Measurements from ENCODE around the gene GPR153.
"Not testable (repeated sequence)": the region's sequence is repeated elsewhere in the genome, so short reads cannot be mapped to it uniquely, and the experiment has no call there.

GPR153 gene

DNA sequence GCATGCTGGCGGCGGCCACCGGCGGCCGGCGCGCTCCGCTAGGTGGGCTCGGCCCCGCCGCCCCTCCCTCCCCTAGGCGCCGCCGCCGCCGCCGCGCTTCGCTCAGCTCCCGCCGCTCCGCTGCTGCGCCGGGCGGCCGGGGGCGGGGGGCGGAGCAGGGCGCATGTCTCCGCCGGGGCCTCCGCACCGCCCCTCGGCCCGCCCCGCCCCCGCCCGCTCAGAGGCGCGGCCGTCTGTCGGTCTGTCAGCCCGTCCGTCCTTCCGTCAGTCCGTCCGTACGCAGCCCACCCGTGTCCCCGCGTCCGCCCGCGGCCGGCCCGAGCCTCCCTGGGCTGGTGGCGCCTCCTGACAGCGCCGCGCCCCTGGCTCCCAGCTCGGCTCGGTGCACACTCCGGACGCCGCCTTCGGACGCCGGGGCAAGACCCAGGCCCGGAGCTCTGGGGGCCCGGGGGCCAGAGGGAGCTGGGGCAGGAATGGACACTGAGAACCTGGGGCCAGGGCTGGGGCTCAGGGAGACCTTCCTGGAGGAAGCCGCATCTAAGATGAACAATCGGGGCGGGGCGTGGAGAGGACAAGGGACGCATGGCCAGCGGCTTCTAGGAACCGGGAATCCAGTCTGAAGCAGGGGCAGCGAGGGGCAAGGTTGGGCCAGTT, at the start of gene GPR153:
Gene GPR153 (minus strand): TSS at position 138 of the 654 bp plus-strand sequence. CDS start 6,193 bp downstream, outside the sequence.
- peak; percentile 73 for DNase-seq

DNA sequence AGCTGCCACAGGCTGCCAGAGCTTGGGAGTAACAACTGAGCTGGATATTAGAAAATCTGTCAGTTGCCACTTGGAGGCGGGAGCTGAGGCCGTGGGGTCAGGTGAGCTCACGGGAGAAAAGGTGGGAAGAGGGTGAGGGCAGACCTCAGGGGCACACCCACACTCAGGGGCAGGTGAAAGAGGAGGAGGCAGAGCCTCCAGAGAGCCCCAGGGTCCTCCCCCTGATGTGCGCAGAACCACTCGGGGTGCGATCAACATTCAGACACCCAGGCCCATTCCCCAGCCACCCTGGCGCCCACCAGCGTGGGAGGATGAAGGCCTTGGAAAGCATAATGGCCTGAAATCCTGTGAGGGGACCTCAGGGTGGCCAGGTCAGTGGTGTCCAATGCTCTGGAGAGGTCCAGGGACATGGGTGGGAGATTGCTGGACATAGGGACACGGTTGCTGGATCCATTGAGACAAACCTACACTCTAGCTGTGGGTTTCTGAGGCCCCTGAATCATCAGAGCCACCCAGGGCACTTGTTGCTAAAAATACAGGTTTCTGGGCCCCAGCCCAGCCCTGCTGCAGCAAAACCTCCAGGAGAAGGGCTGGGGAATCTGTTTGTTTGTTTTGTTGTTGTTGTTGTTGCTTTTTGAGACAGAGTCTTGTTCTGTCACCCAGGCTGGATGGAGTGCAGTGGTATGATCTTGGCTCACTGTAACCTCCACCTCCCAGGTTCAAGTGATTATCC, 49.4 kb upstream of the GPR153 start:
- no peak for DNase-seq

DNA sequence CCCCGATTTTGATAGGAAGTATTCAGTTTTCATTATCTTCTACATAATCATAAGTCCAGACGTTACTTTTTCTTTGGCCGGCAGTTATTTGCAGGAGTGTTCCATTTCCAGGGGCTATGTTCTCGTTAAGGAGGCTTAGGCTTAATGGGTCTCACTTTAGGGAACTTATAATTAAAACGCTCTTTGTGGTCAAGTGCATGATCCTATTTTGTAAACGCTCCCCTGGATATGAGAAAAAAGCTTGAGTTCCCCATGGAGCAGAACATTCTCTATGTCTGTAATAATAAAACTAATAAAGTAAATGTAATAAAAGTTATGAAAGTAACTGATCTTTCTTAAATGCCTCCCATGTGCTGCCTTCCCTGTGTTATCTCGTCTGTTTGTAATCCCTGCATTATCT, 48.7 kb upstream of the GPR153 start:
- no peak for DNase-seq

DNA sequence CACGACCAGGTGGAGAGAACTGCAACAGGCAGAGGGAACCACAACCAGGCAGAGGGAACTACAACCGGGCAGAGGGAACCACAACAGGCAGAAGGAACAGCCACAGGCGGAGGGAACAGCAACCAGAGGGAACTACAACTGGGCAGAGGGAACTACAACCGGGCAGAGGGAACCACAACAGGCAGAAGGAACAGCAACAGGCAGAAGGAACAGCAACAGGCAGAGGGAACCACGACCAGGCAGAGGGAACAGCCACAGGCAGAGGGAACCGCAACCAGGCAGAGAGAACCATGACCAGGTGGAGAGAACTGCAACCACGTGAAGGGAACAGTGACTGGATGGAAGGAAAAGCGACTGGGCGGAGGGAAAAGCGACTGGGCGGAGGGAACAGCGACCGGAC, 47.6 kb upstream of the GPR153 start:
- no peak for DNase-seq

DNA sequence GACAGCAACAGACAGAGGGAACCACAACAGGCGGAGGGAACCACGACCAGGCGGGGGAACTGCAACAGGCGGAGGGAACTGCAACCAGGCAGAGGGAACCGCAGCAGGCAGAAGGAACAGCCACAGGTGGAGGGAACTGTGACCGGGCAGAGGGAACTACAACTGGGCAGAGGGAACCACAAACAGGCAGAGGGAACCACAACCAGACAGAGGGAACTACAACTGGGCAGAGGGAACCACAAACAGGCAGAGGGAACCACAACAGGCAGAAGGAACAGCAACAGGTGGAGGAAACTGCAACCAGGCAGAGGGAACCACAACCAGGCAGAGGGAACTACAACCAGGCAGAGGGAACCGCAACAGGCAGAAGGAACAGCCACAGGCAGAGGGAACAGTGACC, 46.8 kb upstream of the GPR153 start:
- not testable (repeated sequence) for DNase-seq

DNA sequence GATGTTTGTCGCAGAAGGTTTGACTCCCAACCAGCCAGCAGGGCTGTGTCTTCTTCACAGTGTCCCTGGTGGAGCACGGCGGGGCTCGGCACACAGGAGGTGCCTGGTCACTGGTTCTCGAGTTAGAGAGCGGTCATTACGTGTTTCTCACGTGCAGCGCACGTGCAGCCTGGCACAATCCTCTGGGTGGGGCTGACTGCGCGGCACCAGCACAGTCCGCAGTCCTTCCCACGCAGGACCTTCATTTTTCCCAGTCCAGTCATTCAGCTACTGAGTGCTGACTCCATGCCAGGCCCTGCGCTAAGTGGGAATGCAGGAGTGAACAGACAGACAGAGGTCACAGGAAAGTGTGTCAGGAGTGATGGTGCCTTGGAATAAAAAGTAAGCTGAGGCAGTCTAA, 46.2 kb upstream of the GPR153 start:
- no peak for DNase-seq

DNA sequence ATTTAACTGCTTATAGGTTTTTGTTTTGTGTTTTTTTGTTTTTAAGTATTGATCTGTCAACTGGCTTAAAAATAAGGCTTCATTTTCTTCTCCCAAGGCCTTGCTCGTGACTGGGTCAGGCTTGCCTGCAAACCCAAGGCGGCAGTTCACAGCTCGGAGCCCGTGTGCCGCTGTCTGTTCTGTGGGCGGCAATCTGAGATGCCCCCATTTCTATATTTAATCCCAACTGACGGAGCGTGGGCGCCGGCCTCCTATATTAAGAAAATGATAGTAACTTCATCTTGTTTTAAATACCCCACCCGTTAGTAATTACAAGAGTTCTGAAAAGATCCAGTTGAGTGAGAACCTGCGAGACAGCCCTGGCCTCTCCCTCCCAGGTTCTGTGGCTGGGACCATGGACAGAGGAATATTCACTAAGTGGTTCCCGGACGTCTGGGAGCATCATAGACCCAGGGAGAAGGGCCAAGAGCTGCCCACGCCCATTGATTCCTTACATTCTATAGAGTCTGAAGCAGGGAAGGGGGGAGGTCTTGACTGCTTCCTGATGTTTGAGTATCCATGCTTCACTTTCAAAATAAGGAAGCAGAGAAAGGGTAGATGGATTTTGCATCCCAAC, 42.6 kb upstream of the GPR153 start:
- no peak for DNase-seq

DNA sequence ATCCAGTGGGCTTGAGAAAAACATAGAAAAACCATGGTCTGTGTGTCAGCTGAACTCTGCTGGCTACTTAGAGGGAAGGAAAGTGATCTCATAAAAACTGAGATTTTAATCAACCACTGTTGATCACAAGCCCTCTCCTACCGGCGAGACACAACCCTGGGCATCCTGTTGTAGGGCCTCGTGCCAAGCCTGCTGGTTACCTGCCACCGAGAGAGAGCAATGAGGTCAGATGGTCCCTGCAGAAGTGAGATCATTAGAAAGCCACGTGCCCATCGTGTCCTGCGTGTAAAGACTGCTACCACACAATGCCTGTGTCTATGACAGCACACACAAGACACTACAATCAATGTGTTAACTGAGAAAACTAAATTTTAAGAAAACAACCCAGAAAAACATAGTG, 41.7 kb upstream of the GPR153 start:
- no peak for DNase-seq

DNA sequence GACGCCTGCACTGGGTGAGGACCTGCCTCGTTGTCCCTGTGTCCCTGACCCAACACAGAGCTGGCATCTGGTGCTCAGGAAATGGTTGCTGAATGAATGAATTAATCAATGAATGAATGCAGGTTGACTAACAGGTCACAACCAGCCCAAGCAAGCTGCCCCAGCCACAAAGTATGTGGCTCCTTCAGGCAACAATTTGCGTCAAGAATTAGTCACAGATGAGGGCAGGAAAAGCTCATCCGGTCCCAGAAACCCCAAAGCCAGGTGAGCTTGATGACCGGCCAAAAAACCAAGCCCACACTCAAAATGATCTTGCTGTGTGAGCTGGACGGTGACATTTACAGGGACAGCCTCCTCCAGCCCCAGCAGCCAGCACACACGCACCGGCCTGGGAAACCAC, 40.6 kb upstream of the GPR153 start:
- no peak for DNase-seq

DNA sequence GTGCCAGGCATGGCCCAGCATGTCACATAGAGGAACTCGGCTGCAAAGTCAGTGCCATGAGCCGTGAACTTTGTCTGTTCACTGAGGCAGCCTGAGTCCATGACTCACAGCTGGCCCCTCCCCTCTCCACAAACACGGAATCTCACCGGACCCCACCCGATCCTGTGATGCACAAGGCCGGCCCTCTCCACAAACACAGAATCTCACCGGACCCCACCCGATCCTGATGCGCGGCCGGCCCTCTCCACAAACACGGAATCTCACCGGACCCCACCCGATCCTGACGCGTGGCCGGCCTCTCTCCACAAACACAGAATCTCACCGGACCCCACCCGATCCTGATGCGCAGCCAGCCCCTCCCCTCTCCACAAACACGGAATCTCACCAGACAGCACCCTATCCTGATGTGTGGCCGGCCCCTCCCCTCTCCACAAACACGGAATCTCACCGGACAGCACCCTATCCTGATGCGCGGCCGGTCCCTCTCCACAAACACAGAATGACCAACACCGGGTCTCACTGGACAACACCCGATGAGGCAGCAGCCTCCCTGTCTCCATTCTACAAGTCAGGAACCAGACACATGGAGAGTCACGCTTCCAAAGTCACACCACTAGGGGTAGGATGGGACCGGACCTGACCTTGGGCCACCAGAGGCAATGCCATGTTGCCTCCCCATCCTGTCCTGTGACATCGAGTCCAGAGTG, 39.6 kb upstream of the GPR153 start:
- no peak for DNase-seq

DNA sequence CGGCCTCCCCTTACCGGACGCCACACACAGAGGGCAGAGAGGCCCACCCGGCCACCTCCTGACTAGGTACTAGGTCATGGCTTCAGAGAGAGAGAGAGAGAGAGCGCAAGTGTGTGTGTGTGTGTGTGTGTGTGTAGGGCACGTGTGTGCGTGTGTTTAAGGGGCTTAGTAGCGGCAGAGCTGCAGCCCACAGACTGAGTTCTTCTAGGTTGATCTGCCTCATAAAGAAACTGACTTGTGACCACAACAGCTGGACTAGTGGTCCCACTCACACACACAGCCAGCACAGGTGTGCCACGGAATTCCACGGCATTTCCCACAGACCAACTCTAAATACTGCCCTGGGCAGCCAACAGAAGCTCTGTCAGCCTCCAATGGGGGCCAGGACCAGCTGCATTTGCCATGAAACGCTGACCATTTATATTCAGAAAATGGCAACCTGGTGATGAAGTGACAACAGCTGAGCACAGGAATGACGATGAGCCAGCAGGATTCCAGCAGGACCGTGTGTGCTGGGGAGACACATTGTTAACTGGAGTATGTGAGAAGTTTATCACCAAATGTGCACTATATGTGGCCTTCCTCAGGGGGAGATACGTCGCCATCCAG, 38.8 kb upstream of the GPR153 start:
- no peak for DNase-seq

DNA sequence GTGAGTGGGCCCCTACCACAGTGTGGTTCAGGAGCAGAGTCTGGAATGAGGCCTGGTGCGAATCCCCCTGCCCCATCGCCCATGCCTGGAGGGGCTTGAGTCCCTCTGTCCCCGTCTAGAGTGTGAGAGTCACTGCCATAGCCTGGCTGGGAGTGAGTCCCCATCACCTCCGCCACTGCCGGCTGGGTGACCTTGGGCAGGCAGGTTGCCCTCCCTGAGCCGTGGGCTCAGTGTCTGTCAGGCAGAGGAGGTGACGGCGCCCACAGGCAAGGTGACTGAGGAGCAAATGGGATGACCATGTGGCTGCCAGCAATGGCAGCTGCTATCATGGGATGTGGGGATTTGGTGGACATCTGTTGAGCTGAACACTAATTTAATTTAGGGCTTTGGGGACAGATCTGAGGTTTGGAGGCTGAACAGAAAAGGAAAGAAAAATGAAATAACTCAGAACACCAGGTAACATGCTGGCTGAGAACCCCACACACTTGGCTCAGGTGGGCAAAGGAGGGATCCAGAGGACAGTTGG, 38.1 kb upstream of the GPR153 start:
- DNase-seq = no peak

DNA sequence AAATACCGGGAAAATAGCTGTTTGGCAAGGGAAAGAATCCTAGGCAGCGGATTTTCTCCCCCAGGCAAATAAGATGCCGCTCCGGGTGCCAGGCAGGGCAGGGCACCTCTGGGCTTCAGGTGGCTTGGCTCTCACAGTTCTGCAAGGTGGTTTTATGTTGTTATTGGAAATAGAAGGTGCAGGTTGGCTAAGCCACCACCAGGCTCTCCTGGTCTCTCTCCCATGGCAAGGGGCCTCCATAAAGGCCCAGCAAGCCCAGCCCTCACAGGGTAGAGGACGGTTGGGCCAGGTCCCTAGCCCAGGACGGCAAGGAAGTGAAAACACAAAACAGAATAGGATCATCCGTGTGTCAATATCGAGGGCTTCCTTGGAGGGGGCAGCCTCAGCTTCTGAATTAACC, 37.6 kb upstream of the GPR153 start:
- DNase-seq = no peak

DNA sequence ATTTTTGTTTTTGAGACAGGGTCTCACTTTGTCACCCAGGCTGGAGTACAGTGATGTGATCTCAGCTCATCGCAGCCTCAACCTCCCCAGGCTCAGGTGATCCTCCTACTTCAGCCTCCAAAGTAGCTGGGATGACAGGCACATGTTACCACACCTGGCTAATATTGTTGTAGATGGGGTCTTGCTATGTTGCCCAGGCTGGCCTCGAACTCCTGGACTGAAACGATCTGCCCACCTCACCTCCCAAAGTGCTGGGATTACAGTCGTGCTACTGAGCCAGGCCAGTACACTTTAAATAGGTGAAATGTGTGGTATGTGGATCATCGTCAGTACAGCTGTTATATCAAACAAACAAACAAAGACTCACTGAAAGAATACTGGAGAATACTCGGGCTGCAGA, 35.0 kb upstream of the GPR153 start:
- no peak for DNase-seq

DNA sequence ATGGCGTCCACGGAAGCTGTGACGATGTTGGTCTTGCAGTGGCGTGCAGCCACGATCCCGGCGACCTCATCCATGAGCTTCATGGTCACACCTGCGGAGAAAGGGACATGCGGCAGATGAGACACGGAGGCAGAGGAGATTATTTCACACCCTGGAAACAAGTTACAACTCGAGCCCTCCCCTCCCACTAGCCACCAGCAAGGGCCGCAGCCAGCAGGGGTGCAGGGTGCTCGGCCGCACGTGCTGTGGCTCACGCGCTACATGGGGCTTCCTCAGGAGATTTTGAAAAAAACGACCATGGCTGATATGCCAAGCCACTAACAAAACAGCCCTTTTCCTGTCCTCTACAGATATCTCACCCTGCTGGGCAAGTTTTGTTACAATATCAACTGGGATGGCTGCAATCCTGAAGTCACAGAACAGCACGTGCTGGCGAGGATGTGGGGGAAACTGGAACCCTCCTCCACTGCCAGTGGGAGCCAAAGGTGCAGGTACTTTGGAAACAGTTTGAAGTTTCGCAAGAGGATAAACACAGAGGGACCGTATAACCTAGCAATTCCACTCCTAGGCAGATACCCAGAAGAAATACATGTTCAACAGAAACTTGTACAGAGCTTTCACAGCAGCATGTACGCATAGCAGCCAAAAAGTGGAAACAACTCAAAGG, 34.1 kb upstream of the GPR153 start:
- no peak for DNase-seq

DNA sequence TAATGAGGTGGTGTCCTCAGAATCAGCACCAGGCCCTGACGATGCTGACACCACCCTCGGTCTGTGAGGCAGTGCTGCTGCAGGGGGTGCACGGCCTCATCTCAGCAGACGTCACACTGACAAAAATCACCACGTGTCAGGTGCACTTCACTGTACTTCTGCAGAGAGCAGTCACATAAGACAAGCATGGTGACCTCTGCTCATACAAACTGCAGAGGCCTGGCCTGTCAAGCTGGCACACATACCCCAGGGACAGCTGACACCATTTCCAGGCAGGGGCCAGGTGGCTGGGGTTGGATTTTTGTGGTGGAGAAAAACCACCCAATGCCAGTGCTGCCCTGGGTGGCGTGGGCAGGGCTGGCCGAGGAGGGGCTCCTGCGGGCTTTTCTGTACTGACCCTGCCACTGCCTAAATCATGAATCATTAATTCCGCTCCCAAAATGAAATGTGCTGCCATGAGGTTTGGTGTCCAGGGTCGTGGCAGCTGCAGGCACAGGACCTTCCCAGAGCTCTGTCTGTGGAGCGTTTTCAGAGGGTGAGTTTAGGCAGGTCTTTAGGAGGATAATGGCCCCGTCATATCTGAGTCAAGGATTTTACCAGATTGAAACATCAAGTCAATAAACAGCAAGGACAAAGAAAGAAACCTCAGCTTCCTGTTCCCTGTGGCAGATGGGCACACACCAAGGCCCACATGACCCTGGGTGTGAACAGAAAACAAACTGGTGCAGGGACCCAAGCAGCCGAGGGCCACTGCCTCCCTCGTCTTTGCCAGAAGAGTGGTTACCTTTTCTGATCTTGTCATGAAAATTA, 33.4 kb upstream of the GPR153 start:
- DNase-seq = no peak

DNA sequence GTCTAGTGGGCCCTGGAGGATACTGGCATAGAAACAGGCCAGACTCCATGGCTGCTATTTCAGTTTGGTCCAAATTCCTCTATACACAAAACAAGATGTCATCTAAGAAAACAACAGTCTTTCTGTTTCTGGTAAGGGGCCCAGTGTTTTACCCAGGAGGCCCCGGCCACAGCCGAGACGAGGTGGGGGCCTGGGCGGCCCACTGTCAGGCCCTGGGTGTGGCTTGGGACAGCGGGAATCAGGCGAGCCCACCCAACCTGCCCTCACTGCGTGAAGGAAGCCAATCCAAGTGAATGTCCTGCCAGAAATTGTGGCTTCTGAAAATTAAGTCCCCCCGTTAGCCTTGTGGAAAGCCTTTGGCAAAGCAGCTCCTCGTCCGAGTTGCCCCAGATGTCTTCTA, 31.2 kb upstream of the GPR153 start:
- no peak for DNase-seq

DNA sequence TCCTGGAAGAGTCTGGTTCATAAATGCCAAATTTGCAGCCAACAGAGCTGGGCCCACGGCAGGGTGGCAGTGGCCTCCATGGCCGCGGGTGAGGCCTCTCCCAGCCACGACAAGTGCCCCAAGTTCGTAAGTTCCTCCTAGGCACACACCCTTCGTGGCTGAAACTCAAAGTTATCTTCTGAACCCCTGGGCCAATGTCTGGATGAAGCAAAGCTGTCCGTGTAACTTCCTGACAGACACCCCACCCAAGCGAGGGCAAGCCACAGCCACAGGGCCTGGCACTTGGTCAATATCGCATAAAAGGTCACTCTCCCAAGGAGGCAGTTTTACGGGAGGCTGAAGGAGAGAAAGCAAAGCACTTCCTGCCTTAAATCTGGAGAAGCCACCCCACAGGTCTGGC, 27.8 kb upstream of the GPR153 start:
- DNase-seq = no peak

DNA sequence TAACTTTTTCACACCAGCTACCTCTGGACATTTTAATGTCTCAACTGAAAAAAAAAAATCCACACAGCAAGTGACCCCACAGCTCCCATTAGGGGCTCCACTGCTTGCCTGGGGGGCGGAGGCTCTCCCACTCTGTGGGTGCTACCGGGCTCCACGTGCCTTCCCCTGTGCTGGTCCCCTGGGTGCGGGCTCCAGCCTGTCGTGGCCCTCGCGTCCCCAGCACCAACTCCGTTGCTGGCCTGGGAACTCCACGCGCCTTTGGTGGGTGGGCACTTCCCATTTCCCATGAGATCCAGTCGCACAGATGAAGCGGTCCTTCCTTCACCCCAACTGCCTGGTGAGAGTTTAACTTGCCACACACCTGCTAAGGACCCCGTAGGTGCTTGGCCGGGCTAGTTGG, 27.1 kb upstream of the GPR153 start:
- DNase-seq = no peak

DNA sequence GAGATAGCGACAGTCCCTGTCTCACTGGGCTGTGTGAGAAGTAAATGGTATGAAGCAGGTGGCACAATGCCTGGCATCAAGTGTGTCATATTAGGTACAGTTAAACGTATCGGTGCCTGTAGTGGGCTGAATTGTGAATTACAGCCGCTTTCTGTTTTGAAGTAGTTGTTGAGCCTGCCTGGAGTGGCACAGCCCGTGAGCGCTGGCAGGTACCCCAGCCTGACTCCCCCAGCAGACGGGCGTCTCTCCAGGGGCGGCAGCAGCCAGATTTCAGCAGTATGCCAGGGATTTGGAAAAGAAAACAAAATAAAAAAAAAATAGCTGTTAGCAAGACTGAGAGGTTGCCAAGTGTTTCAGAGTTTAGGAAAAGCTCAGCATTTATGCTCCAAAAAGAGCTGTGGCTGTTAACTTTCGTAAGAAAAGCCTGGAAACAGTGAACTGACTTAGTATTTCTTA, 26.6 kb upstream of the GPR153 start:
- no peak for DNase-seq

DNA sequence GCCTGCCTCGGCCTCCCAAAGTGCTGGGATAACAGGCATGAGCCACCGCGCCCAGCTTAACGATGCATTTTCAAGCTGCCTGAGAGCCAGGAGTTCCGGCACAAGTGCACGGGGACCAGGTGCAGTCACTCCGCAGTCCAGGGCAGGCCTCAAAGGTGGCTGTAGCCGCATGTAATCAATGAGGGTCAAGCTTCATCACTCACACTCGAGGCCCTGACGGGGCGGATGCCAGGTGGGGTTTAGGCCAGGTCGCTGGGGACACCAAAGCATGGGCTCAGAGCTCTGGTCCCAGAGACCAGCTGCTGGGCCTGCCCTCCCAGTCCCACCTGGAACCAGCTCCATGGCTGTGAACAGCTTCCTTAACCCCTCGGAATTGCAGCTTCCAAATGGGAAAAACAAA, 26.1 kb upstream of the GPR153 start:
- DNase-seq = no peak

All from RPMI8226 (cell line).